DND-41 (cell line): ENCODE measurements around the gene NR3C1.

Experiments
- ATAC-seq: fragments of 200-7000 bp; cut with Tn5 transposase; 3 replicates; pipeline ENCODE4 v1.9.1; 2021; ENCODE audit warnings: low read depth; ENCODE audit not compliant: insufficient read depth
- DNase-seq: peaks from one replicate; pipeline ENCODE4 v3.0.0-alpha.2; 2020
- H2AFZ ChIP-seq: 2 replicates; pipeline ENCODE4 v1.6.0; 2012; ENCODE audit warnings: low read depth, low read length
- H3K27ac ChIP-seq: 2 replicates; pipeline ENCODE4 v1.5.1; 2012; ENCODE audit warnings: low read length, inconsistent platforms
- H3K27me3 ChIP-seq: fragments of 200-600 bp; sonication (generic); 2 replicates; pipeline ENCODE4 v1.6.0; 2012; ENCODE audit warnings: low read length, mild to moderate bottlenecking, inconsistent platforms; ENCODE audit not compliant: insufficient read depth, poor library complexity
- H3K36me3 ChIP-seq: 2 replicates; pipeline ENCODE4 v1.5.1; 2012; ENCODE audit warnings: low read length, inconsistent platforms; ENCODE audit not compliant: insufficient read depth
- H3K4me1 ChIP-seq: 2 replicates; pipeline ENCODE4 v1.5.1; 2012; ENCODE audit warnings: mild to moderate bottlenecking, low read length; ENCODE audit not compliant: insufficient read depth
- H3K4me2 ChIP-seq: 2 replicates; pipeline ENCODE4 v1.6.0; 2012; ENCODE audit warnings: mild to moderate bottlenecking, moderate library complexity, low read length, inconsistent platforms; ENCODE audit not compliant: insufficient read depth
- H3K4me3 ChIP-seq, 2 experiments: fragments of 200-600 bp in 1 of 2; shearing (Covaris generic) in 1 of 2; 2 replicates each; pipeline ENCODE4 v1.5.1; 2012 to 2016; ENCODE audit warnings: inconsistent platforms in 2 of 2, low read length in 2 of 2, mild to moderate bottlenecking in 2 of 2, low read depth in 1 of 2, moderate library complexity in 1 of 2
- H3K79me2 ChIP-seq: 2 replicates; pipeline ENCODE4 v1.6.0; 2012; ENCODE audit warnings: low read length, inconsistent platforms; ENCODE audit not compliant: insufficient read depth
- H3K9ac ChIP-seq: 2 replicates; pipeline ENCODE4 v1.6.0; 2012; ENCODE audit warnings: low read depth, mild to moderate bottlenecking, inconsistent platforms, low read length, moderate library complexity
- H3K9me3 ChIP-seq: 2 replicates; pipeline ENCODE4 v1.5.1; 2012; ENCODE audit warnings: low read length, moderate library complexity, mild to moderate bottlenecking, inconsistent platforms; ENCODE audit not compliant: insufficient read depth, severe bottlenecking
- H4K20me1 ChIP-seq: 2 replicates; pipeline ENCODE4 v1.6.0; 2012; ENCODE audit warnings: low read length; ENCODE audit not compliant: insufficient read depth
- CTCF ChIP-seq: IDR thresholded peaks from 2 replicates; pipeline ENCODE4 v1.5.1; 2012; ENCODE audit warnings: borderline replicate concordance, low read length, moderate library complexity, mild to moderate bottlenecking; ENCODE audit not compliant: poor library complexity, severe bottlenecking; ENCODE audit errors: extremely low read depth
- EZH2 ChIP-seq: IDR thresholded peaks from 3 replicates; pipeline ENCODE4 v1.6.1; 2012; ENCODE audit warnings: borderline replicate concordance, low read depth, mild to moderate bottlenecking, moderate library complexity, low read length, inconsistent platforms; ENCODE audit not compliant: severe bottlenecking

Gene NR3C1

GRCh38 chr5:143231973-143232812 lies 171.3 kb downstream of the NR3C1 start:
- ATAC-seq (no peak), DNase-seq (no peak)
- Histone ChIP-seq H3K79me2 (no peaks in the 10 kb centered on the region), H3K9me3 (no peaks in the 10 kb centered on the region), H3K9ac (no peak overlapping the region), H2AFZ (no peak overlapping the region), H3K36me3 (no peaks in the 10 kb centered on the region), H3K27me3 (no peaks in the 10 kb centered on the region), H4K20me1 (no peaks in the 10 kb centered on the region), H3K27ac (peak overlapping the region; percentile 94), H3K4me3 (no peak overlapping the region), H3K4me2 (no peak overlapping the region), H3K4me1 (peaks cover 46% of the 10 kb centered on the region)
- TF ChIP-seq CTCF: no peak
- TF ChIP-seq EZH2: no peak

GRCh38 chr5:143231416-143231815 lies 172.1 kb downstream of the NR3C1 start:
- no peak overlapping the region for H3K4me3 ChIP-seq
- no peak overlapping the region for H3K9ac ChIP-seq
- no peaks in the 10 kb centered on the region for H3K36me3 ChIP-seq
- H3K27ac ChIP-seq: peak overlapping the region; percentile 94
- no peaks in the 10 kb centered on the region for H4K20me1 ChIP-seq
- no peaks in the 10 kb centered on the region for H3K27me3 ChIP-seq
- TF ChIP-seq EZH2 (no peak), CTCF (no peak)
- no peak overlapping the region for H2AFZ ChIP-seq
- H3K9me3 ChIP-seq: no peaks in the 10 kb centered on the region
- H3K4me1 ChIP-seq: peaks cover 46% of the 10 kb centered on the region
- H3K4me2 ChIP-seq: no peak overlapping the region; the same call in 1 of the 2 replicates
- DNase-seq: no peak
- no peaks in the 10 kb centered on the region for H3K79me2 ChIP-seq
- ATAC-seq: no peak

GRCh38 chr5:143230676-143230996 lies 172.8 kb downstream of the NR3C1 start:
- Histone ChIP-seq H3K4me3 (peak overlapping the region in 1 of 2 experiments; percentile 60; a peak in 1 of 4 replicates), H3K4me2 (peak overlapping the region; percentile 83), H3K9ac (peak overlapping the region; percentile 61), H3K9me3 (no peaks in the 10 kb centered on the region), H3K4me1 (peaks cover 46% of the 10 kb centered on the region), H3K27ac (peak overlapping the region; percentile 94), H2AFZ (peak overlapping the region; percentile 78; the same call in 1 of the 2 replicates), H4K20me1 (no peaks in the 10 kb centered on the region), H3K79me2 (no peaks in the 10 kb centered on the region), H3K27me3 (no peaks in the 10 kb centered on the region), H3K36me3 (no peaks in the 10 kb centered on the region)
- DNase-seq (no peak), ATAC-seq (no peak)
- TF ChIP-seq EZH2 (no peak), CTCF (no peak)
